Stomach (tissue), 4 donors: ENCODE data around the gene SPINDOC.

Experiments
- POLR2A ChIP-seq, 4 donors: fragments of 450-650 bp; IDR thresholded peaks; one replicate each; pipeline ENCODE4 v1.6.1; 2016; ENCODE audit warnings: antibody characterized with exemption in 4 of 4, control low read depth in 2 of 4, mild to moderate bottlenecking in 1 of 4, moderate library complexity in 1 of 4
- POLR2AphosphoS5 ChIP-seq, 3 donors: sonication (generic); formaldehyde crosslinking; IDR thresholded peaks; one replicate each; pipeline ENCODE4 v1.6.1; 2016; ENCODE audit warnings: antibody characterized with exemption in 3 of 3
- TF ChIP-seq, protein P1 (sequence below), 7 experiments: fragments of 450-650 bp in 4 of 7; fragments of 200-600 bp in 3 of 7; sonication (generic) in 3 of 7; IDR thresholded peaks; one replicate each; pipeline ENCODE4 v1.5.1; 2016 to 2019; ENCODE audit warnings: antibody characterized with exemption in 7 of 7, control low read depth in 2 of 7, mild to moderate bottlenecking in 1 of 7

DNA sequence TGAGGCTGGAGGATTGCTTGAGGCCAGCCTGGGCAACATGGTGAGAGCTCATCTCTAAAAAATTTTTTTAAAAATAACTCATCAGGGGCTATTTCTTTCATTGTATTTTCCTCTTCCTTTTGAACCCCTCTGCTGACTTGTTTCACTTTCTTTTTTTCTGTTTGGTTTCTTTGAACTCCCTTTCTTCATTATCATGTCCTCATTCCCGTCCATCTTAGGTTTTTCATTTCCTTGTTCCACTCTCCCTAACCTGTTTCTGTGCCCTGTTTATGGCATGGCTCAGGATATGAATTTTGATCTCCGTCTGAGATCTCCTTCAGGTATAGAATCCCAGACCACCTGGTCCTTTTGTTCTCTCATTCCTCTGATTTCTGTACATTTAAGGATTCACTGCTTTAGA is 38.1 kb downstream of the SPINDOC start:
- TF ChIP-seq POLR2A (IDR thresholded peaks at IDR 0.05) = no peak
- TF ChIP-seq, protein P1, sequence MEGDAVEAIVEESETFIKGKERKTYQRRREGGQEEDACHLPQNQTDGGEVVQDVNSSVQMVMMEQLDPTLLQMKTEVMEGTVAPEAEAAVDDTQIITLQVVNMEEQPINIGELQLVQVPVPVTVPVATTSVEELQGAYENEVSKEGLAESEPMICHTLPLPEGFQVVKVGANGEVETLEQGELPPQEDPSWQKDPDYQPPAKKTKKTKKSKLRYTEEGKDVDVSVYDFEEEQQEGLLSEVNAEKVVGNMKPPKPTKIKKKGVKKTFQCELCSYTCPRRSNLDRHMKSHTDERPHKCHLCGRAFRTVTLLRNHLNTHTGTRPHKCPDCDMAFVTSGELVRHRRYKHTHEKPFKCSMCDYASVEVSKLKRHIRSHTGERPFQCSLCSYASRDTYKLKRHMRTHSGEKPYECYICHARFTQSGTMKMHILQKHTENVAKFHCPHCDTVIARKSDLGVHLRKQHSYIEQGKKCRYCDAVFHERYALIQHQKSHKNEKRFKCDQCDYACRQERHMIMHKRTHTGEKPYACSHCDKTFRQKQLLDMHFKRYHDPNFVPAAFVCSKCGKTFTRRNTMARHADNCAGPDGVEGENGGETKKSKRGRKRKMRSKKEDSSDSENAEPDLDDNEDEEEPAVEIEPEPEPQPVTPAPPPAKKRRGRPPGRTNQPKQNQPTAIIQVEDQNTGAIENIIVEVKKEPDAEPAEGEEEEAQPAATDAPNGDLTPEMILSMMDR (IDR thresholded peaks at IDR 0.05) = no peak
- no peak for TF ChIP-seq POLR2AphosphoS5 (IDR thresholded peaks at IDR 0.05)
